Liver (tissue), 3 donors: Measurements from ENCODE around the gene KRT71.

Experiments used
- ATF3 ChIP-seq: IDR thresholded peaks from 2 replicates; pipeline ENCODE4 v1.6.1; 2016; ENCODE audit warnings: antibody characterized with exemption
- CTCF ChIP-seq: fragments of 150-350 bp; IDR thresholded peaks from 2 replicates; pipeline ENCODE4 v1.5.1; 2017; ENCODE audit warnings: improper control_type of control experiment, low read depth, low read length; ENCODE audit not compliant: missing input control
- GABPA ChIP-seq, 2 donors: IDR thresholded peaks in 1 of 2; conservative IDR thresholded peaks in 1 of 2; 2 replicates each; pipeline ENCODE4 v1.6.1; 2016; ENCODE audit warnings: antibody characterized with exemption in 2 of 2, mild to moderate bottlenecking in 1 of 2, moderate library complexity in 1 of 2
- HNF4A ChIP-seq, 2 donors: conservative IDR thresholded peaks; 2 replicates each; pipeline ENCODE4 v1.6.1; 2016; ENCODE audit warnings: antibody characterized with exemption in 2 of 2, mild to moderate bottlenecking in 2 of 2
- MAX ChIP-seq: IDR thresholded peaks from 2 replicates; pipeline ENCODE4 v1.6.1; 2016; ENCODE audit warnings: antibody characterized with exemption
- RAD21 ChIP-seq, 2 donors: IDR thresholded peaks; 2 replicates each; pipeline ENCODE4 v1.6.1; 2016; ENCODE audit warnings: antibody characterized with exemption in 2 of 2, mild to moderate bottlenecking in 2 of 2
- SP1 ChIP-seq: IDR thresholded peaks from 2 replicates; pipeline ENCODE4 v1.6.1; 2018; ENCODE audit warnings: antibody characterized with exemption, mild to moderate bottlenecking
- TAF1 ChIP-seq: conservative IDR thresholded peaks from 2 replicates; pipeline ENCODE4 v1.6.1; 2016; ENCODE audit warnings: antibody characterized with exemption, mild to moderate bottlenecking
- YY1 ChIP-seq: IDR thresholded peaks from 2 replicates; pipeline ENCODE4 v1.6.1; 2016; ENCODE audit warnings: antibody characterized with exemption, mild to moderate bottlenecking
- donor health status: healthy.
- donor health status: healthy.

- TF ChIP-seq CTCF (no peak), SP1 (no peak), MAX (no peak), HNF4A (conservative IDR thresholded peaks at IDR 0.05) (no peak), TAF1 (no peak), RAD21 (IDR thresholded peaks at IDR 0.05) (no peak), YY1 (no peak), ATF3 (no peak), GABPA (IDR thresholded peaks at IDR 0.05 in 1 of 2, conservative IDR thresholded peaks at IDR 0.05 in 1 of 2) (no peak)
Observed at GRCh38 chr12:52564582-52564981, 11.6 kb upstream of the KRT71 start.
